Measurements from ENCODE around the gene TUBB2A. TPM values are rescaled to one million over a fixed set of nuclear protein-coding genes. Genes with fewer than 3 reads are reported as not detected.
"Not testable (repeated sequence)": the region's sequence is repeated elsewhere in the genome, so short reads cannot be mapped to it uniquely, and the experiment has no call there.

The TUBB2A gene
- total RNA-seq, 1 experiment from 2014 or later, result 327 TPM

DNA sequence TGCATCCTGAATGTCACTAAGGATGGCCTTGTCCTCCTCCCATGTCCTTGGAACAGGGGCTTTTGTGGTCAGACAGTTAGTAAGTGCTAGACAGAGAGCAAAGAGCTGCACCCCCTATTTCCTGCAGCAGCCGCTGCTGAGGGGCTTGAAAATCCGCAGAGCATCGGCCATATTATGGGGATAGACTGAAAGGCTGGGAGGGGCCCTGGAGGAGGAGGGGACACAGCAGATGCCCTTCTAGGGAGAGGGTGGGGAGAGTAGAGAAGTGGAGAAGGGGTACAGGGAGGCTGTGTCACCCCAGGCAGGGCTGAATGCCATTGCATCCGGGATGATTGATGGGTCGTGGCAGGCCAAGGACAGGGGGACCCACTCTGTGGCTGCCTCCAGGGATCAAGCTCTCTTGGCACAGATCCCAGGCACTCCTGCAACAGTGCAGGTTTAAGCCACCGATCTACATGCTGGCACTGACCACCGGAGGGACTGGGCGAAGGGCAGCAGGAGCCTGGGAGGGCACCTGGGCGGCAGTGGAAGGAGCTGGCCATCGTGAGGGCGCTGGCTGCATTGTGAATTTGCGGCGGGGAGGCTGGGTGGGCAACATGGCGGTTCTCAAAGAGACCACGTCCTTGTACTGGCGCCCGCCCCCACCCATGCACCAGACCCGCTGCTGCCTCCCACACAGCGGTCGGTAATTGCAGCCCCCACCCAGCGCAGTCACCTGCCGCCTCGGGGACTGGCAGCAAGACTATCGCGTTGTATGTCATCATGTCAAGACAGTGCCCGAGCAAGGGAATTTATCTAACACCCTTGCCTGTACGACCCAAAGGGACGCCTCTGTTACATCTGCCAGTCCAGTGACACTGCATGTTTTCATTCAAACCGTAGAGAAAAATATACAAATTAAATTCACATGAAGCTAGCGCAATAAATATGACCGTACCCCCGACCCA lies 887 bp downstream of the TUBB2A start:
- not testable (repeated sequence) for DNase-seq (ENCODE audit: low read depth)

DNA sequence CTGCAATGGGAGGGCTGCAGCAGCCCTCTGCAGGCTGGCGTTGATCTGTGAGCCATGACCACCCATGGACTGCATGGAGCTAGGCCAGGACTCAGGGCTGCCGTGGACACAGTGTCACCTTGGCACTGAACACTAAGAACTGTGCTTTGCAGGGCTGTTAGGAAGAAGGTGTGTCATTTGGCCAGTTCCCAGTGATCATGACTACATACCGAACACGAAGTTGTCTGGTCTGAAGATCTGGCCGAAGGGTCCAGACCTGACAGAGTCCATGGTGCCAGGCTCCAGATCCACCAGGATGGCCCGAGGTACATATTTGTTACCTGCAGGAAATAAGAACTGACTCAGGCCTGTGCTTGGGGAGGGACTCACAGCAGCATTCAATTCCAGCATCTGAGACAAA lies 1.9 kb downstream of the TUBB2A start:
- not testable (repeated sequence) for DNase-seq (ENCODE audit: low read depth)

DNA sequence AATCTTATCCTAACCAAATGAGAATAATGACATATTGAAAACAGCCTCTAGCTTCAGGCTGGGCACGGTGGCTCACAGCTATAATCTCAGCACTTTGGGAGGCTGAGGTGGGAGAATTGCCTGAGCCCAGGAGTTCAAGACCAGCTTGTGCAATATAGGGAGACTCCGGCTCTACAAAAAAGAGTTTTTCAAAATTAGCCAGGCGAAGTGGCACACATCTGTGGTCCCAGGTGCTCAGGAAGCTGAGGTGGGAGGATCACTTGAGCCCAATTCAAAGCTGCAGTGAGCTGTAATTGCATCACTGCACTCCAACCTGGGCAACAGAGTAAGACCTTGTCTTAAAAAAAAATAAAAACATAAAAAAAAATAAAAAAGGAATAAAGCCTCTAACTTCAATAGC lies 4.7 kb downstream of the TUBB2A start:
- no peak for DNase-seq (ENCODE audit: low read depth)

GRCh38 chr6:3151691-3152090 lies 5.7 kb downstream of the TUBB2A start:
- no peak for DNase-seq (ENCODE audit: low read depth)

DNA sequence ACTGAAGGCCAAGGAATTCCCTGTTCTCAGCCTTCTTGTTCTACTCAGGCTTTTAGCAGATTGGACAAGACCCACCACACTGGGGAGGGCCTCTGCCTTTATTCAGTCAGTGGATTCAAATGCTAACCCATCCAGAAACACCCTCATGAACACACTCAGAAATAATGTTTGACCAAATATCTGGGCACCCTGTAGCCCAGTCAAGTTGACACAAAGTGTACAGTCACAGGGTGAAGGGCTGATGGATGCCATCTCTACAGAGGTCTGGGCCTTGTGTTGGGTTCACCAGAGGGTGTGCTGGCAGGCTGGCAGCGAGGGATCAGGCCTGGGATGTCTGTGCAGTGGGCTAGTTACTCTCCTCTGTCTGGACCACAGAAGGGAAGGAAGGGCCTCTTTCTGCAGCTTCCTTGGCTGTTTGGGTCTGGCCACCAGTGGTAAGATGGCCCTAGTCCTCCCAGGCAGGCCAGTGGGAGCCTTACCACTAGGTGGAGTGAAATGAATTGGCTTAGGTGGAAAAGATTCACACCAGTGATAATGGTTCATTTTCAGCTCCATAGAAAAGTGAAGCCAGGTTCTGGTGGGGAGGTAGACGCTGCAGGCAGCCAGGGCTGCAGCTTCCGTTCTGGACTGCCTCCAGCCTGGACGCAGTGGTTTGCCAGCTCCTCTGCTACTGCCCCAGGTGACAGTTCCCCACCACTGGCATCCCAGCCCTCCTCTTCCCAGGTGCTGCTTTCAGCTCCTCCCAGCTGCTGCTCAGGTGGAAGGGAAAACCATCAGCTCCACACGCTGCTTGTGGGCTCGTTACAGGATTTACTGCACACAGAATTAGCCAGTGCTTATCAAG lies 9.2 kb downstream of the TUBB2A start:
- DNase-seq (ENCODE audit: low read depth), result no peak

DNA sequence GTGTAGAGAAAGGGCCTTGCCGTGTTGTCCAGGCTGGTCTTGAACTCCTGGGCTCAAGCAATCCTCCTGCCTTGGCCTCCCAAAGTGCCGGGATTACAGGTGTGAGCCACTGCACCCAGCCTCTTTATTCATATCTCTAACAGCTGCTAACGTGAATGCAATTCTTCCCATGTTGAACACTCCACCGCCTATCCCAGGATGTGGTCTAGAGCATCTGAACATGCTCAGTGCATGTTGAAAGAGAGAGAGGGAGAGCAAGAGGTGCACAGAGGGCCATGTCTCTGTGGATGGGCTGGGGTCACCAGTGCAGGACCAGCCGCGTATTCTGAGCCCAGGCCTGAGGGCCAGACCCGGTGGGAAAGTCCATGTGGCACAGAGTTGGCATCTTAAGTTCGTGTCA lies 12.8 kb downstream of the TUBB2A start:
- no peak for DNase-seq (ENCODE audit: low read depth)

- no peak for DNase-seq (ENCODE audit: low read depth)
Observed at GRCh38 chr6:3143158-3143557, 14.2 kb downstream of the TUBB2A start.

DNA sequence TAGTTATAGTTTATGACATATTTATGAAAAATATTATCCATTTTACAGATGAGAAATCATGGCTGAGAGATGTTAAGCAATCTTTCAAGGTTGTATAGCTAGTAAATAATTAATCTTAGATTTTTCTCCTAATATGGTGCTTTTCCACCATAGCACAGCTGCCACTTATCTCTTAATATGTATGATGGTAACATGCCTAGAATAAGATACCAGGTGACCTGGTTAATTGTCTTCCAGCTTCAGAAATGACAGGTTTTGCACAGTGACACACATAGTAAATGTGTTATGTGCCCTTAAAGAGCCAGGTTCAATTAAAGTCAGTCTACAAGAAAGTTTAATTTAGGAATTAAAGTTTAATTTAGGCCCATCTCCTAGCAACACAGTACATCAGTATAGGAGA lies 14.8 kb downstream of the TUBB2A start:
- DNase-seq (ENCODE audit: low read depth), result no peak

- no peak for DNase-seq (ENCODE audit: low read depth)
Observed at GRCh38 chr6:3140201-3140600, 17.1 kb downstream of the TUBB2A start.

- peak; percentile 74 for DNase-seq (ENCODE audit: low read depth)
Observed at GRCh38 chr6:3139090-3139903, 18.0 kb downstream of the TUBB2A start.

DNA sequence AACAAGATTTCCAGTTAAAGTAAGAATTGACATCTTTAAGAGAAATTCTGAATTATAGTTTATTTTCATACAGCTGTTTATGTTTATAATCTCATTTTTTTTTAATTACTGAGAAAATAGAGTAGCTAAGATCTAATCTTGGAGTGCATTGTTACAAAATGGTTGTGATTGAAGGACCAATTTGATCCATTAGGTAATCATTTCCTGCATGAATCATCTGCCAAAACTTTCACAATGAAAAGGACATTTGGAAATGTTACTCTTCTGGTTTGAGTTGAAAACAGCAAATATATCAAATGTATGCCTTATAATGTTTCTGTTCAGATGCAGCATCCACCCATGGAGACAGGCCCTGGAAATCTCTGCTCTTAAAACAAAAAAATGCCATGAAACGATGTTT lies 19.0 kb downstream of the TUBB2A start:
- no peak for DNase-seq (ENCODE audit: low read depth)

DNA sequence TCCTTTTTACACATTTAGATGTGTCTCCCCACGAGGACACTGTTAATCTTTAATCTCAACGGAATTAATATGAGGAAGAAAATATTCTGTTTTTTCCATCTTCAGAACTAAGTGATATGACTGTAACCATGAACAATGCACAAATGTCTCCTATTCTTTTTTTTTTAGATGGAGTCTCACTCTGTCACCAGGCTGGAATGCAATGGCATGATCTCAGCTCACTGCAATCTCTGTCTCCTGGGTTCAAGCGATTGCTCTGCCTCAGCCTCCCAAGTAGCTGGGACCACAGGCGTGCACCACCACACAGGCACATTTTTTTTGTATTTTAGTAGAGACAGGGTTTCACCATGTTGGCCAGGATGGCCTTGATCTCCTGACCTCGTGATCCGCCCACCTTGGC lies 19.5 kb downstream of the TUBB2A start:
- DNase-seq (ENCODE audit: low read depth), result not testable (repeated sequence)

DNA sequence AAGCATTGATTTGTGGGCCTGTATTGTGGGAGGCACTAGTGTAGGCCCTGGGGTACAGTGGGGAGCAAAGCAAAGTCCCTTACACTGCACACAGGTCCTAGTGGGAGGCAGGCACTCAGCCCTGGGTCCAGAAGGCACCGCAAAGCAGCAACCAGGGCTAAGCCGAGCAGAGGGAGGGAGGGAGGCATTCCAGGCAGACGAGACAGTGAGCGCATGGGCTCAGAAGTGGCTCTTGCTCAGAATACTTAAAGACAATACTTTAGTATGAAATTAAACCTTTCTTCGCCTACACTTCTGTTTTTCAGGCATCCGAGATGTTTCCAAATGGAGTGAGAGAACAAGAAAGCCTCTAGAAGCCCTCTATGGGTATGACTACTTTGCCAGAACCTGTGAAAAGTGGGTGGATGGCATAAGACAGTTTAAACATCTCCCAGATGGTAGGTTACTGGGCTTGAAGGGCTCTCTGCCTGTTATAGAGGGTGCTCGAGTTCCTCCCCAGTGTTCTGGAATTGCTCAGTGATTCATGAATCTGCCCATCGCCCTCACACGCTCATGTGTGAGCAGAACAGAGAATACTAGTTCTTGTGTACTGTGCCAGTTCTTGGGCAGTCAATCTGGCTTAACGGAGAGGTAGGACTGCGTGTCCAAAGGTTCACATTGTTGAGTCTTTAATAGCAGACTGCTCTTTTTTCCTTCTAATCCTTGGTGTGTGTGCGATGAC lies 20.1 kb downstream of the TUBB2A start:
- DNase-seq (ENCODE audit: low read depth), result no peak

GRCh38 chr6:3136292-3137011 lies 20.9 kb downstream of the TUBB2A start:
- no peak for DNase-seq (ENCODE audit: low read depth)

DNA sequence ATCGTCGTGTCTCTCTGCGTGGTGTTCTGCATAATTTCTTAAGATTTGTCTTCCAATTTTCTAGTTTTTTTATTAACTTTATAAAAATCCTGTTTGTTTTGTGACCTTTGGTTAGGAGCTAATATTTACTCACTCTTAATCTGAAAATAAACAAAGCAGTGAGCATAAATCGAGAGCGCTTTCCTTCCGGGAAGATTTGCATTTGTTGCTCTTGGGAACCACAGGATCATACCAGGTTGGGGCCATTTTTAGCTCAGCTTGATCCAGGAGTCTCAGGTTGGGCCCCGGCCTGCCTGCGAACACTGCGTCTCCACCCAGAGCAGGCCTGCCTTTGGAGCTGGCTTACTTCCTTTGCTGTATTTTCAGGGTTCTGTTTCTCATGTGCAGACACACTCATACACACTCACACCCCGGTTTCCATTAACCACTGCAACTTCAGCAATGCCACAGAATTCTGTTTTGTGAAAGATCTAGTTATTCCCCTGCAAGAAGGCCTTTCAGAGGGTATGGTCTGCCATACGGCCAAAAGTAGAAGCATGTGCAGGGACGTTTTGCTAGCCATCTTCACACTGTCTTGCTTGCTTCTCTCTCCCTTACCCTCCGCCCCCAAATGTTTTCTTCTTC lies 21.6 kb downstream of the TUBB2A start:
- DNase-seq (ENCODE audit: low read depth), result no peak

DNA sequence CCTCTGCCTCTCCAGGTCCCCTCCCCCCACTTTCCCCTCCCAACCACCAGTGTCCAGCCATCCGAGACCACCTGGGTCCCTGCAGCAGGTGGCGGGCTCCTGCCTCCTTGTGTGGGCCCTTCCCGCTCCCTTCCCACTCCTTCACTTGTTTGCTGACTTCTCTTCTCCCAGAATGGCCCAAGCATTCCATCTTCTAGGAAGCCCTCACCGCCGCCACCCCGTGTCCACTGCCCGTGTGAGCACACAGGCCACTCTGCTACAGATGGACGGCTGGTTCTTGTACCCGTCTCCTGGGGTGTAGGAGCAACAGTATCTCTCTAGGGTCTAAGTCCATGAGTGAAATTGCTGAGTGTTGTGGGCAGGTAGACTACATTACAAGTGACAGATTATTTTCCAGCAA lies 23.8 kb downstream of the TUBB2A start:
- DNase-seq (ENCODE audit: low read depth), result no peak

DNA sequence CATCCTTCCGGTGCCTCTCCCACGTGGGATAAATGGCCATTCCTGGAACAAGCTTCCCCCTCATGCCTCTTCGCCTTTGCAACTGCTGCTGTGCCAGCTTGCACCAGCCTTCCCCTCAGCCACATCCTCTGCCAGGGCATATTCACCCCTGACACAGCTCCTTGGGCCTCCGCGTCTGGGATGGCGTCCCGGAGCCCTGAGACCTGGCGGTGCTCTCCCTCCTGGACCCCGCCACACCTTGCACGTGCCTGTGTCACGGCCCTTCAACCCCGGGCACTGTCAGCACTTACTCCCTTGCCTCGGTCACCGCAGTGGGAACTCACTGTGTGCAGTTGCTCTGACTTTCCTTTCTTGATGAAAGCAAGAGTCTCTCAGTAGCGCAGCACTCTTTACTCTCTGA lies 25.6 kb downstream of the TUBB2A start:
- DNase-seq (ENCODE audit: low read depth), result no peak

DNA sequence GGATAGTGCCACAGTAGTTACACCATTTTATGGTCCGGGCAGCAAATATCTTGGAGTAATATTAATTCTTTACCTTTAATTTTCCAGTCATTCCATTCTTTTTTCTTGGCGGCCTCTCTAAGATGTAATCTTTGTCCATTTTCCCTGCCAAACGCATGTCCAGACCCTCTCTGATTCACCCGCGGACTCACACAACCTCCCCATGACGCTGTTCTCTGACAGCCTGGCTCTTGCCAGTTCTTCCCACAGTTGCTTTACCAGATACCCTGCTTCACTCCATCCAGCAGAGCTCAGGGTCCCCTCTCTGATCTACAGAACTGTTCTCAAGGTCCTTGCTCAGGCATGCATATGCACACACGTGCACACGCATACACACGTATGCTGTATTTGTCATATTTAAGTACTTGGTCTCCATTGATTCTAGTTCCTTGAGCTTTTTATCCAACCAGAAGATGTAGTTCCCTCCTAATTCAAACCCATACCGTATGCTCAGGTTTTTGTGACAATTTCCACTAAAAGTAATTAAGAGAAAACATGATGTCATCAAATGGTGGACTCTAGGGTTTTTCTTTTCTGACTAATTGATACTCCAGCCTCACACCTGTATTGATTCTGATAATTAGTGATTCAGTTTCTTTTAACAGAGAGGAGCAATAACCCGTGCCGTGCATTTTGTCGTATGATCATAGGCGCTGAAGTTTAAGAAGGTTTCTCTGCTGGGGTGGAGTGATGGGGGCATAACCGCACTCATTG lies 28.8 kb downstream of the TUBB2A start:
- no peak for DNase-seq (ENCODE audit: low read depth)

- DNase-seq (ENCODE audit: low read depth), result no peak
Observed at GRCh38 chr6:3125815-3126214, 31.5 kb downstream of the TUBB2A start.
